DOHH2 (cell line): ENCODE results near the gene SLC5A7.

Experiments
- EZH2phosphoT487 ChIP-seq: fragments of 200-600 bp; sonication (generic); IDR thresholded peaks from 2 replicates; pipeline ENCODE4 v1.6.1; 2017; ENCODE audit warnings: borderline replicate concordance, mild to moderate bottlenecking, antibody characterized with exemption, low read length, moderate library complexity, mixed read lengths
- TF ChIP-seq, protein P1 (sequence below): fragments of 200-600 bp; sonication (generic); IDR thresholded peaks from one replicate; pipeline ENCODE4 v1.5.1; 2014; ENCODE audit warnings: antibody characterized with exemption, mild to moderate bottlenecking, low read depth, low read length; ENCODE audit not compliant: poor library complexity, severe bottlenecking

DNA sequence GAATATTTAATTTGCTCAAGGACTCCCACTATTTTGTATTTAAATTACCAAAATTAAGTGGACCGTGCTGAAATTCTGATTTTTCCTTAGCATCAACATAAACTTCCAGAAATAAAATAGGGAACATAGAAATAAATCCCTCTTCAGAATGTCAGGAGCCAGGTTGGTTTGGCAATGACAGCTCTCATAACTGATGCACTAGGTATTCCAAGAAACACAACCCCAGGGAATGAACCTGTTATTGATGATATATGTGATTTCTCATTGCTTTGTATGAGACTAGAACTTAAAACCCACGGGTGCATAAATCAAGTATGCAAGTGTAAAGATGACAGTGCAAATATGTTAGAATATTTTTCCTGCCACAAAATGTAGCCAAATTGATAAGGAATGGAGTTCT lies 12.8 kb downstream of the SLC5A7 start:
- TF ChIP-seq, protein P1, sequence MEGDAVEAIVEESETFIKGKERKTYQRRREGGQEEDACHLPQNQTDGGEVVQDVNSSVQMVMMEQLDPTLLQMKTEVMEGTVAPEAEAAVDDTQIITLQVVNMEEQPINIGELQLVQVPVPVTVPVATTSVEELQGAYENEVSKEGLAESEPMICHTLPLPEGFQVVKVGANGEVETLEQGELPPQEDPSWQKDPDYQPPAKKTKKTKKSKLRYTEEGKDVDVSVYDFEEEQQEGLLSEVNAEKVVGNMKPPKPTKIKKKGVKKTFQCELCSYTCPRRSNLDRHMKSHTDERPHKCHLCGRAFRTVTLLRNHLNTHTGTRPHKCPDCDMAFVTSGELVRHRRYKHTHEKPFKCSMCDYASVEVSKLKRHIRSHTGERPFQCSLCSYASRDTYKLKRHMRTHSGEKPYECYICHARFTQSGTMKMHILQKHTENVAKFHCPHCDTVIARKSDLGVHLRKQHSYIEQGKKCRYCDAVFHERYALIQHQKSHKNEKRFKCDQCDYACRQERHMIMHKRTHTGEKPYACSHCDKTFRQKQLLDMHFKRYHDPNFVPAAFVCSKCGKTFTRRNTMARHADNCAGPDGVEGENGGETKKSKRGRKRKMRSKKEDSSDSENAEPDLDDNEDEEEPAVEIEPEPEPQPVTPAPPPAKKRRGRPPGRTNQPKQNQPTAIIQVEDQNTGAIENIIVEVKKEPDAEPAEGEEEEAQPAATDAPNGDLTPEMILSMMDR, result no peak
- no peak for TF ChIP-seq EZH2phosphoT487
